DMS 273 (cell line): Measurements from ENCODE around the gene HOXA1.
"Not testable (repeated sequence)": the region's sequence is repeated elsewhere in the genome, so short reads cannot be mapped to it uniquely, and the experiment has no call there.

Source experiments
- DNase-seq: peaks from one replicate; lab custom pipeline; 2025; ENCODE audit not compliant: unreplicated experiment; lab: John Stamatoyannopoulos, UW

HOXA1 gene

GRCh38 chr7:27051451-27051850, 44.3 kb downstream of the HOXA1 start:
- no peak for DNase-seq

GRCh38 chr7:27048438-27048837, 47.4 kb downstream of the HOXA1 start:
- DNase-seq: no peak

GRCh38 chr7:27046854-27047549, 48.8 kb downstream of the HOXA1 start:
- DNase-seq: no peak

GRCh38 chr7:27045972-27046371, 49.8 kb downstream of the HOXA1 start:
- not testable (repeated sequence) for DNase-seq

GRCh38 chr7:27045066-27045465, 50.7 kb downstream of the HOXA1 start:
- DNase-seq: not testable (repeated sequence)
